ENCODE measurements around the gene A3GALT2. TPM values are rescaled to one million over a fixed set of nuclear protein-coding genes. Genes with fewer than 3 reads are reported as not detected.
"Not testable (repeated sequence)": the region's sequence is repeated elsewhere in the genome, so short reads cannot be mapped to it uniquely, and the experiment has no call there.

Gene A3GALT2
- total RNA-seq, 1 donor from 2014 or later = not detected

DNA sequence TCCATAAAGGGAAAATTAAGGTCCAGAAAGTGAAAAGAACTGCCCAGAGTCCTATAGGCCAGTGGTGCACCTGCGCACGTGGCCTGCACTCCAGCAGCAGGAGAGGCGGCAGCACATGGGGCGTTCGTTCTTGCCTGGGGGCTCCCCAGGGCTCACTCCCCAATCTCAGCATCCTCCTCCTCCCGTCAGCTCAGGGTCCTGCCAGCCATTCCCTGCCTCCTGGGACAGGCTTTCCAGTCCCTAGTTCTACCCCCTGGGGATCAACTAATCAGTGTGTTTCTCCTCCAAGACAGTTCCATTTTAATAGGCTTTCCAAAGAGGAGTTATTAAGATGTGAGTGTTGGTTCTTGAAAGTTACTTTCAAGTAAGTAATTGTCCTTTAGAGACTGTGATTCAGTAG is 1.2 kb upstream of the A3GALT2 start:
- no peak for DNase-seq (ENCODE audit: low spot score)
- ATAC-seq = no peak
- intact Hi-C loops (cut with DNase I) = no loop called here

DNA sequence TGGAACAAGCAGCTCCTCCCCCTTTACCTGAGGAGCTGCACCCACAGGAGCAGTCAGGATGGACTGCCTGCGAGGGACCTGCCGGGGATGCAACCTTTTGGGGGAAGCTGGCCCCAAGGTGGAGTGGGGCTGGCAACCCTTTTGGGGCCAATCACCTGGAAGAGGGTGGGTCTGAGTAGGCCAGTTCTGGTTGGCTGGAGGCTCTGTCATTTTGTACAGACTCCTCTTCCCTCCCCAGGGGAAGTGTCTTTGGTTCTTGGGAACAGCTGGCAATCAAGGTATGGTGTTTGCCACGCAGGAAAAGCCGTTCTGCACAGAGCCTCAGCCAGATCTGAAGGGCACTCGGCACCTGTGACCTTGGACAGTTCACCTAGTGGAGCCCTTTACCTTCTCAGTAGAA is 280 bp upstream of the A3GALT2 start:
- intact Hi-C loops (cut with DNase I) = no loop called here
- ATAC-seq = no peak
- no peak for DNase-seq (ENCODE audit: low spot score)

DNA sequence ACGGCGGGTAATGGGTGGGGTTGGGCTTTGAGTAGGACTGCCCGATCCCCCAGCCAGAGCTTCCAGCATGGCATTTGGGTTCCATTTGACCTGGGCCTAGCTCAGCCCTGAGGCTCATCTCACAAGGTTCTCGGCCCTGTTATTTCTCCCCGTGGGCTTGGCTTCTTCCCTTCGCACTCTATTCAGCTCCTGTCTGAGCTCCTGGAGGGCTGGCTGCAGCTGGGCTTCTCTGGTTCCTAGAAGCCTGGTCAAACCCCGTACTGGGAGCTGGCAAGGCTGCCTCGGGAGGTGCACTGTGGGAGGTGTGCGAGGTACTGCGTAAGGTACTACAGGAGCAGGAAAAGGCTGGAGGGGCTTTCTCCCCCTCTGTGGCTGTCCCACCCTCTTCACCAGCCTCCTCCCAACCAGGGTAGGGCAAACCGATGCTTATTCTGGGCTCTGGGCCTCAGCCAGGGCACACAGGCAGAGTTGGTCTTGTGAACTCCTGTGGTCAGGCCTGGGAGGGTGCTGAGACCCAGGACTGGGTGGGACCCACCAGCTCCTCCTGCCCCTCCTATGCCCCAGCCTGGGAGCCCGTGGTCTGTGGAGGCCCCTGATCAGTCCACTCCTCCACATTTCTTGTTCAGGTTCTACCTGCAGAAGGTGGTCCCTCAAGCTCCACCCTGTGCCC is 814 bp downstream of the A3GALT2 start:
- DNase-seq (ENCODE audit: low spot score) = no peak
- no peak for ATAC-seq
- intact Hi-C loops (cut with DNase I) = no loop called here

DNA sequence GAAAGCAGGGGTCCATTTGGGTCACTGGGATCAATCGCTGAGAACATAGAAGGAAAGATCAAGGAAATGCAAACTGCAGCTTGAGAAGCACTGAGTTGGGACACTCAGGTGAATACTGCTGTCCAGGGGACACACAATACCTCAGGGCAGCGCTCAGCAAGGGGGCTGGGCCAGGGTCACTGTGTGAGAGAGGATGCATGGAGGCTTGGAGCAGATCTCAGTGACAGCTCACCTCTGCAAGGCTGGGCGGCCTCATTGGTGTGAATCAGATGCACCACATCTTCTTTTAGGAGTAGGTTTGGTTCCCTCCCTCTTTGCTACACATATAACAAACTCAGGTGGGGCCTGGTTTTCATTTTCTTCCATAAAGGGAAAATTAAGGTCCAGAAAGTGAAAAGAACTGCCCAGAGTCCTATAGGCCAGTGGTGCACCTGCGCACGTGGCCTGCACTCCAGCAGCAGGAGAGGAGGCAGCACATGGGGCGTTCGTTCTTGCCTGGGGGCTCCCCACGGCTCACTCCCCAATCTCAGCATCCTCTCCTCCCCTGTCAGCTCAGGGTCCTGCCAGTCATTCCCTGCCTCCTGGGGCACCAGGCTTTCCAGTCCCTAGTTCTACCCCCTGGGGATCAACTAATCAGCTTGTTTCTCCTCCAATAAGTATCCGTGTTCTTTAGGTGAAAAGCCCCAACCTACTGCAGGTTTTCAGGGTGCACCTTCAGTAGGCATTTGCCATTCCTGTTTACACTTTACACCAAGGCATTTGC is 1.5 kb downstream of the A3GALT2 start:
- no peak for ATAC-seq
- intact Hi-C loops (cut with DNase I) = no loop called here
- no peak for DNase-seq (ENCODE audit: low spot score)

DNA sequence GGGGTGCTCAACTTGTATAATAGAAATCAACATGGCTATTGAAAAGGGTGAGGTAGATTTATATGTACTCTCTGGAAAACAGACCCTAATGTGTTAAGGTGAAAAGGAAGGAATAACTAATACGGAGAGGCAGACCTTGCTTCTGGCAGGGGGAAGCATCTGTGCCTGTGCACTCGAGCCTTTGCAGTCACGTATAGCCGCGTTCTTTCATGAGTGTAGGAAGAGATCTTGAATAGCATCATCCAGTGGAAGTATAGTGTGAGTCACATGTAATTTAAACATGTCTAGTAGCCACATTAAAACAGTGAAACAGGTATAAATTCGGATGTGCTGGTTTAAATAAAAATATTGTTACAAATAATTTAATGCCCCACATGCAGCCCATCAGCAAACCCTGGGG is 3.0 kb downstream of the A3GALT2 start:
- DNase-seq (ENCODE audit: low spot score) (no peak), ATAC-seq (no peak)
- intact Hi-C loops (cut with DNase I) = no loop called here

DNA sequence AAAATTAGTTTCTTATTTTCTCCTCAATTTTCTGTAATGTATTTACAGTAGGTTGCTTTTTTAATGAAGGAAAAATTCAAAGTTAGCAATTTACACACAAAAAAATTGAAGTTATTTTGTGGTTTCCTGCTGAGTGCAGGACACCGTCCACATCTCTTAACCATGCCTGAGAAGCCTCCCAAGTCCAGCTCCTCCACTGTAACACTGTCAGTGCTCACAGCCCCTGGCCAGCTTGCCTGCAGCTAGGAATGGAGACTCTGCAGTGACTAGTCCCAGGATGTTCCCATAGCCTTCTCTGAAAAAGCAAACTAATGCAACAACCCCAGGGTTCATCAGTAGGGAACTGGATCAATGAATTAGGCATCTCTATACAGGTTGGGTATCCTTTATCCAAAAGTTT is 3.5 kb downstream of the A3GALT2 start:
- no peak for ATAC-seq
- no peak for DNase-seq (ENCODE audit: low spot score)
- intact Hi-C loops (cut with DNase I) = no loop called here

DNA sequence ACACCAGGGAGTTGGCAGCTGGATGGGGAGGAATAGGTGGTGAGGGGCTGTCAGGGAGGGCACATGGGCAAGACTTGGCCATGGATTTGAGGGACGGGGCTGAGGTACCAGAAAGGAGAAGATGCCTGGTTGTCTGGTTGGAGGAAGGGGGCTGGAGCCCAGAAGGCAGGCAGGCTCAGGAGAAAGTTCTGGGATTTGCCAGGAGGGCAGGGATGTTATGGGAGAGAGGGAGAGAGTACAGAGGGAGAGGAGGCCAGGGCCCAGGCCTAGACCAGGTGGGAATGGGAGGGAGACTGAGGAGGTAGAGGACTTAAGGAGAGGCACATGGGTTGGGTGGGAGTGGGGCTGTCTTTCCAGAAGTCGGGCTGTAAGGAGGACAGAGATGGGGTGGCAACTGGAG is 4.3 kb downstream of the A3GALT2 start:
- intact Hi-C loops (cut with DNase I) = no loop called here
- ATAC-seq (peak; percentile 20), DNase-seq (ENCODE audit: low spot score) (no peak)

DNA sequence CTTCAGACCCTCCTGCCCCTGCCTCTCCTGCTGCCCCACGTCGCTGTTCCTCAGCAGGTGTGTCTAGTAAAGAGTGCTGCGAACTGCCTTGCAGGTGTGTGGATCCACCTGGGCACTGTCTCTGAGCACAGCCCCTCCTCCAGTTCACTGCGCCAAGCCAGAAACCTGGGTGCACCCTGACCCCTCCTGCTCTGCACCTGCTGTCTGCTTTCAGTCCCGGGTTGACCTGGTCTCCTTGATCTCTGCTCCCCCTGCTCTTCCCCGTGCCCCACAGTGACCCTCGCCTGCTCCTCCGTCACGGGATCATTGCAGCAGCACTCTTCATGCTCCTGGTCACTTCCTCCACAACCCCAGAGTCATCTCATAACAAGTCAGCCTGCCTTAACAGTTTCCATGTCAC is 6.5 kb downstream of the A3GALT2 start:
- DNase-seq (ENCODE audit: low spot score) (no peak), ATAC-seq (no peak)
- intact Hi-C loops (cut with DNase I) = no loop called here

DNA sequence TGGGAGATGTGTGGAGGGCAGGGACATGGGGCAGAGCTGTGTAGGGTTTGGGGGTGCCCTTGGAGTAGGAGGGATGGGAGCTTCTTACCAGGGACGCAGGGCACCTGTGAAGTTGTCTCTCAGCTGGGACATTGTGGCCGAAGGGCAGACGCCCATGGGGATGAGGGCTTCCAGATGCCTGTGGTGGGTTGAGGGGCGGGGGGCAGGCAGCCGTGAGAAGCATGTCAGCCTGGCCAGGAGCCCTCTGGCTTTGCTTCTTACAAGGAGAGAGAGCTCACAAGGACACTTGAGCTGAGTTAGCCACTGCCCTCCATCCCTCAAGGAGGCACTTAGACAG is 8.5 kb downstream of the A3GALT2 start:
- ATAC-seq = no peak
- intact Hi-C loops (cut with DNase I) = no loop called here
- DNase-seq (ENCODE audit: low spot score) = no peak

DNA sequence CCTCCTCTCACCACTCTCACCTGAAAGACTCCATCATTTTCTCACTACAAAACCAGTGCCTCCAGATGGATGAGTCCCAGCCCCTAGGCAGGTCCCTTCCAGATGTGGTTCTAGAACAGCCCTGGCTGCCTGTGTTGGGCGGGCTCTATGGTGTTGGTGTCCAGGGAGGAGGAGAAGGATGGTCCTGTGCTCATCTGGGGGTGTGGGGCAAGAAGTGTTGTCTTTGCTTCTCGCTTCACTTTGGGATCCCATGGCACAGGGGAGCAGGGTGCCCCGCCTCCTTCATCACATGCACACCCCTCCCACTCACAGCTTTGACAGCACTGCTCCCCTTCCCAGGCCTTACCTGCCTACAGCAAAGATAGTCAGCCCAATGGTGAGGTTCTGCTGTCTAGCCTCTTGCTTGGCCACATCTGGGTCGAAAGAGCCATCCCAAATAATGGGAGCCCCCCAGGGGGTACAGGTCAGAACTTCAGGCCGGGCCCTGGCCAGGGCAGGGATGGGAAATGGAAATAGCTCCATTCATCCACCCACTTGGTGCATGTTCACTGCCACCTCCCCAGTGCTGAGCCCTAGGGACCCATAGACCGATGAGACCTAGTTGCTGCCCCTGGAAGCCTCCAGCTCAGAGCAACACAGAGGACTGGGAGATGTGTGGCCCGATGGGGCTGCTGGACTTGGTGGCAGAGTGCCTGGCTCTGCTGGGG is 9.0 kb downstream of the A3GALT2 start:
- ATAC-seq = no peak
- no peak for DNase-seq (ENCODE audit: low spot score)
- intact Hi-C loops (cut with DNase I) = no loop called here

DNA sequence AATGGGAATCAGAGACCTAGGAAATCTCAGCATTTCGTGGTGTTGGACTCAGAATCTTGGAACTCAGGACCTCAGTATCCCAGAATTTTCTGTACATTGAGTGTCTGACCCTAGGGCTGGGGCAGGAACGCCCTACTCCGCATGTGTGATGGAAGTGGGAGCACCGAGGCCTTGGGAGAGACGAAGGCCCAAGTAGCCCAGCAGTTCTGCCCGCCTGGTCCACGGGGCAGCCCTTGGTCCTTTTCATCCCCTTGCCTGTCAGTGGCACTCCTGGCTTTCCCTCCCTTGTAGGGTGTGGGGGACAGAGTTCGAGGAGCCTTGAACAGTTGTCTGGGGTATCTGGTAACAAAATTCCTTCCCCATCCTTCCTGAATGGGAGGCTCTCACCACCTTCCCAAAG is 10.2 kb downstream of the A3GALT2 start:
- intact Hi-C loops (cut with DNase I) = no loop called here
- DNase-seq (ENCODE audit: low spot score) (no peak), ATAC-seq (no peak)

DNA sequence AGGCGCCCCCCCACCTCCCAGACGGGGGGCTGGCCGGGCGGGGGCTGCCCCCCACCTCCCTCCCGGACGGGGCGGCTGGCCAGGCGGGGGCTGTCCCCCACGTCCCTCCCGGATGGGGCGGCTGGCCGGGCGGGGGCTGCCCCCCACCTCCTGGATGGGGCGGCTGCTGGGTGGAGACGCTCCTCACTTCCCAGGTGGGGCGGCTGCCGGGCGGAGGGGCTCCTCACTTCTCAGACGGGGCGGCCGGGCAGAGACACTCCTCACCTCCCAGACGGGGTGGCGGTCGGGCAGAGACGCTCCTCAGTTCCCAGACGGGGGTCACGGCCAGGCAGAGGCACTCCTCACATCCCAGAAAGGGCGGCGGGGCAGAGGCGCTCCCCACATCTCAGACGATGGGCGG is 11.5 kb downstream of the A3GALT2 start:
- not testable (repeated sequence) for DNase-seq (ENCODE audit: low spot score); ATAC-seq
- intact Hi-C loops (cut with DNase I) = loop anchor here (5.0 kb wide), 1 partner anchor 942 kb away; no protein-coding TSS in a partner anchor

DNA sequence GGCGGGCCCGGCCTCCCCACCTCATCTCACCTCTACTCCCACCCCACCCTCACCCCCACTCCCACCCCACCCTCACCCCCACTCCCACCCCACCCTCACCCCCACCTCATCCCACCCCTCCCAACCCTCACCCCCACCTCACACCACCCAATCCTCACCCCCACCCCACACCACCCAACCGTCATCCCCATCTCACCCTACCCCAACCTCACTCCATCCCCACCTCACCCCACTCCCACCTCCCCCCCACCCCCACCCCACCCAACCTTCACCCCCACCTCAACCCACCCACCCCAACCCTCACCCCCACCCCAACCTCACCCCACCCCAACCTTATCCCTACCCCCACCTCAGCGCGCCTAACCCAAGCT is 13.4 kb downstream of the A3GALT2 start:
- intact Hi-C loops (cut with DNase I) = loop anchor here (5.0 kb wide), 1 partner anchor 940 kb away; no protein-coding TSS in a partner anchor
- no peak for ATAC-seq
- no peak for DNase-seq (ENCODE audit: low spot score)

DNA sequence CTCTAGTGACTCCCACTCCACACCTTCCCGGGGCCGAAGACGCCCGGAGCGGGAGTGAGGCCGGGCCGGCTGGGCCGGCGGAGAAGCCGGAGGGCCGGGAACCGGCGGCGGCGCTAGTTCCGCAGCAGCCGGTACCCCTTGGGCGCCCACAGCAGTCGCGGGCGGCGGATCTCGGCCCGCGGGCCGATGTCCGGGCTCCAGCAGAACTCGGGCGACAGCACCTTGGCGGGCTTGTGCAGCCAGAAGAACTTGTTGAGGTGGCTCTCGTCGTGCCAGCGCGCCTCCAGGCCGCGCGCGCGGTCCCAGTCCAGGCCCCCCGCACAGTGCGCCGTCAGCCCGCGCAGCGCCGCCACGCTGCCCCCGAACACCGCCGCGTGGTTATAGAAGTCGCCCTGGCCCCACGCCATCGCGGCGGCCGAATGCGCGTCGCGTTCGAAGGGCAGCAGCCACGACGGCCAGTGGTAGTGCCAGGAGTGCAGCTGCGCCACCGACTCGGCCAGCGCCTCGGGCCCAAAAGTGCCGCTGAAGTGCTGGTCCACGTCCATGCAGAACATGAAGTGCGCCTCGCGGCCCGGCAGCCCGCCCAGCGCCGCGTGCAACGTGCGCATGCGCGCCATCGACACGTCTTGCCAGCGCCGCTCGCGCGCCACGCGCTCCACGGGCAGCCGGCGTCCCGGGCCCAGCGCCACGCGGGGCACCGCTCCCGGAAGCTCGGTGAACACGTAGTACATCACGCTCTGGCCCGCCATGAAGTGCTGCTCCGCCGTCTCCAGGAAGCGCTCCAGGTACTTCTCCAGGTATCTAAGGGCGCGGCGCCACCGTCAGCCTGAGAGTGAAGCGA is 14.0 kb downstream of the A3GALT2 start:
- ATAC-seq (peak; percentile 58), DNase-seq (ENCODE audit: low spot score) (no peak)
- intact Hi-C loops (cut with DNase I) = loop anchor here (5.0 kb wide), 1 partner anchor 940 kb away; no protein-coding TSS in a partner anchor

DNA sequence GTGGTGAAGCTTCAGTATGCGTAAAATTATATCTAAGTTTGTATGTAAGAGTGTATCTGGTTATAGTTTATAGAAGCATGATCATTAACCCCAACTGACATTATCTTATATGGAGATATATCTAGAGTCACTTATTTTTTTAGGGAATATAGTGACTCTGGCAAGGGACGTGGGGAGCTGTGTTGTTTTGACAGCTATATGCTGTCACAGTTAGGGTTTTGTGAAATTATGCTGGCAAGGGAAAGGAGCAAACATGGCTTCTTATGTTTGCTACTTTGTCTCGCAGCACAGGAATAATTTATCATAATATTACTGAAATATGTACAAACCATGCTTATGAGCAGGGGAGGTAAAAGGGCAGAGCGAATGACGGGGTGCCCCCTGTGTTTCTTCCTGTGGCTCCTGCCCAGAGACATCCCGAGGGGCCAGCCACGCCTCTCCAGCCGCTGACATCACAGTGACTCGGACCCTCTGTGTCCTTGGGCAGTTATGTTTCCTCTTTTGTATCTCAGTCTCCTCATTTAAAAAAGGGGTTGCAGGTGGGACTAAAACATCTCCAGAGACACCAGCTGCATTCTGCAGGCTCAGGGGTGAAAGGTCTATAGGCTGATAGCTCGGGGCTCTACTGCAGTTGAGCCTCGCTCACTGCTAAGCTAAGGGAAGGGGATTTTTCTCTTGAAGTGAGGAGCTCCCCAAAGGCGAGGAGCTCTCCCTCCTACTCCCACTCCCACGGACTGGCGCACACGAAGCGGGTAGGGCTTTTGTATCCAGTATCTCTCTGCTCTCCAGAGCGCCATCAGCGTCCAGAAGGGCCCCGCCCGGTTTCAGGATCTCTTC is 14.9 kb downstream of the A3GALT2 start:
- intact Hi-C loops (cut with DNase I) = loop anchor here (5.0 kb wide), 1 partner anchor 939 kb away; no protein-coding TSS in a partner anchor
- ATAC-seq (peak; percentile 7), DNase-seq (ENCODE audit: low spot score) (no peak)

DNA sequence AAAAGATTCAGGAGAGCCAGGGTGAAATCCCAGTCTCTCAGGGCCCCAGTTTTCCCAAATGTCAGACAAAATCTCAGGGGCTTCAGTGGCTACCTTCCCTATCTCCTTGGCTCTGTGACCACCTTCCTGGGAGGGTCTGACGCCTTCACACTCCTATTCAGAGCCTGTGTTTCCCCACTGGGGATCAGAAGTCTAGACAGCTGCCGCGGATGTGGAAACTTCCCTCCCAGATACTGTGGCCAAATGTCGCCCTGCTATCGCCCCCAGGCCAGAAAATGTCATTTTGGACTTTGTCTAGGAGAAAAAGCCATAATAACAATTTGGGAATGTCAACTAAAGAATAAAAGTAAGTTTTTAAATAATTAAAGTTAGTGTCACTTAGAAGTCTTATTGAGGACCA is 15.9 kb downstream of the A3GALT2 start:
- DNase-seq (ENCODE audit: low spot score) = no peak
- intact Hi-C loops (cut with DNase I) = loop anchor here (5.0 kb wide), 1 partner anchor 938 kb away; no protein-coding TSS in a partner anchor
- no peak for ATAC-seq

DNA sequence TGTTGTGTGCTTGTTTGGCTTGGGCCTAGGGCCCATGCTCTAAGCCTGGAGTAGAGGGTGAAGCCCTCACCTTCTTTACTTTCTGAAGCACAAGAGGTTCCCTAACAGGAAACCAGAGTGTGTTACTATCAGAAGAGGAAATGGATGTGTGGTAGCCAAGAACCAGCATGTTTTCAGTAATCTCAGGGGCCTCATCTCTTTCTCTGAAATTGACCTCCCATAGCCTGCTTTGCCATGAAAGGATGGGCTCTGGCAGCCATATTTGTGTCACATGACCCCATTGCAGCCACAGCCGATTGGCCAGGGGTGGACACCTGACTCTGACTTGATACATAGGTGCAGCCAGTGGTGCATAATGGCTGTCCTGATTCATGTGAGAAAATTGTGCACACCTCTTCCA is 18.6 kb downstream of the A3GALT2 start:
- ATAC-seq = no peak
- DNase-seq (ENCODE audit: low spot score) = no peak
- intact Hi-C loops (cut with DNase I) = no loop called here

DNA sequence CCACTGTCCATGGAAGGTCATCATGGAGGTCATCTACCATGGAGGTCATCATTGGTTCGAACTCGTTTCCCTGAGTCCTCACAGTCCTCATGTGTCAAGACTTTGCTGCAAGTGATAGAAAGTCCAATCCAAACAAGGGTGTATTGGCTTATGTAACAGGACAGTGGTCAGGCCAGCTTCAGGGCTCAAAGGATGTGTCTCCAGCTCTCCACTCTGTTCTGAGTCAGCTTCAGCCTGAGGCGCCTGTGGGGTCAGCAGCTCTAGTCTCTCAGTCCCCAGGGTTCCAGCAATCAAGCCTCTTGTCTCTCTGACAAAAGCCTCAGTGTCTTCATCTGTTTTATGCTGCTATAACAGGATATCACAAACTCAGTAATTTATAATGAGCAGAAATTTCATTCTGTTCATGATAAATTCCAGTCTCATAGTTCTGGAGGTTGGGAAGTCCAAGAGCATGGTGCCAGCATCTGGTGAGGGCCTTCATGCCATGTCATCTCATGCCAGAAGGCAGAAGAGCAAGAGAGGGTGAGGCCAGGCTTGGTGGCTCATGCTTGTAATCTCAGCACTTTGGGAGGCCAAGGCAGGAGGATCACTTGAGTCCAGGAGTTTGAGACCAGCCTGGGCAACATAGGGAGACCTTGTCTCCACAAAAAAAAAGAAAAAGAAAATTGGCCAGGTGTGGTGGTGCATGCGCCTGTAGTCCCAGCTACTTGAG is 19.5 kb downstream of the A3GALT2 start:
- peak; percentile 80 for ATAC-seq
- intact Hi-C loops (cut with DNase I) = no loop called here
- peak; percentile 60 for DNase-seq (ENCODE audit: low spot score)

Measured in sciatic nerve (tissue), 2 donors.